ENCODE measurements around the gene MTARC2. TPM values are rescaled to one million over a fixed set of nuclear protein-coding genes. Genes with fewer than 3 reads are reported as not detected.

The MTARC2 gene
- total RNA-seq, 1 experiment from 2014 or later = 16.5 TPM

DNA sequence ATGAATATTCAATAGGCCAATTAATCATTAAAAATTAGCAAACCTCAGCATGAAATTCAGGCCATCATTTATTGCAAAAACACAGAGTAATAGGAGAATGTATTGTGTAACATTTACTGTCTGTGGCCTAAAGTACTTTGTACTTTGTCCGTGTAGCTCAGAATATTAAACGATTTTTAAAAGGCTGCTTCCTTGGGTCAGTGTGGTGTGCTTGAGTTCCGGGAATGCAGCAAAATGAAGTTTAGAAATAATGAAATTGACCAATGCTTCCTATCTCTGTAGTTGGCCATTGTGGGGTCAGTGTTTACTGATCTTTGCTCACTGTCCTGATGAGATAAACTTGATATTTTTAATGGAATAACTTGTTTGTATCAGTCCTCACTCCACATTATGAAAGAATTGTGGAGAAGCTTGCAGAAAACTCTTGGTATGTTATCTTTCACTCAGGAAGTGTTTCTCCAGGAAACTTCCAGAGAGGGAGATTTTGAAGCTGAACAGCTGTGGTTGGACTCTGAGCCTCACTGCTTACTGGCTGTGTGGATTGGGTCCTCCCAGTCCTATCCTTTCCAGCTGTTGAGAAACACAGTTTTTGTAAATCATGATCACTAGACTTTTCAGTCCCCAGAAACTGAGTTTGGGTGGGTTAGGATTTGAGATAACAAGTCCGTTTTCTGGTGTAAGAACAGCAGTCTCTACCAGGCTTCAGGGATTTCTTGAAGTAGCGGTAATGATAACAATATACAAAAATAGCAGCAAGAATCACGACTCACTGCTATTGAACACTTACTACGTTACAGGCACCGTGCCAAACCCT is 19.4 kb downstream of the MTARC2 start:
- H3K27me3 Mint-ChIP-seq (ENCODE audit: insufficient read depth, unreplicated experiment) = no peaks in the 10 kb centered on the region
- no peak overlapping the region for H3K27ac Mint-ChIP-seq (ENCODE audit: unreplicated experiment)
- Histone ChIP-seq H3K27me3 (replicated peaks; ENCODE audit: control insufficient read depth, insufficient read depth, low read length) (no peaks in the 10 kb centered on the region), H3K4me1 (peaks cover 34% of the 10 kb centered on the region), H3K9me3 (no peaks in the 10 kb centered on the region), H3K36me3 (ENCODE audit: control insufficient read depth, insufficient read depth, low read length) (peaks cover 2% of the 10 kb centered on the region; the same call in 1 of the 2 replicates), H3K4me3 (ENCODE audit: low read depth, low read length) (no peak overlapping the region; the same call in 1 of the 2 replicates)
- H3K36me3 Mint-ChIP-seq (ENCODE audit: insufficient read depth, unreplicated experiment) = no peaks in the 10 kb centered on the region
- no TSS peak for BruUV-seq (replicated peaks)
- no peak for DNase-seq
- H3K4me3 Mint-ChIP-seq (ENCODE audit: unreplicated experiment) = no peak overlapping the region
- no peaks in the 10 kb centered on the region for H3K9me3 Mint-ChIP-seq (ENCODE audit: unreplicated experiment)
- peaks cover 6% of the 10 kb centered on the region for H3K4me1 Mint-ChIP-seq (ENCODE audit: low read depth, unreplicated experiment)
- ChIA-PET POLR2A (interaction anchor here (1.0 kb wide), 1 partner anchor 19 kb away, joined by 4 read pairs; the partner anchor contains the start of gene MTARC2), CTCF (interaction anchor here (0.7 to 1.4 kb wide), 4 partner anchors 9 to 34 kb away, joined by 4 to 7 read pairs (median 6); no protein-coding TSS in a partner anchor)
- intact Hi-C loops (cut with micrococcal nuclease; ENCODE audit: unreplicated experiment) = loop anchor here (1.0 kb wide), 1 partner anchor 19 kb away; the partner anchor contains the start of gene MTARC2
- TF ChIP-seq, protein P1, sequence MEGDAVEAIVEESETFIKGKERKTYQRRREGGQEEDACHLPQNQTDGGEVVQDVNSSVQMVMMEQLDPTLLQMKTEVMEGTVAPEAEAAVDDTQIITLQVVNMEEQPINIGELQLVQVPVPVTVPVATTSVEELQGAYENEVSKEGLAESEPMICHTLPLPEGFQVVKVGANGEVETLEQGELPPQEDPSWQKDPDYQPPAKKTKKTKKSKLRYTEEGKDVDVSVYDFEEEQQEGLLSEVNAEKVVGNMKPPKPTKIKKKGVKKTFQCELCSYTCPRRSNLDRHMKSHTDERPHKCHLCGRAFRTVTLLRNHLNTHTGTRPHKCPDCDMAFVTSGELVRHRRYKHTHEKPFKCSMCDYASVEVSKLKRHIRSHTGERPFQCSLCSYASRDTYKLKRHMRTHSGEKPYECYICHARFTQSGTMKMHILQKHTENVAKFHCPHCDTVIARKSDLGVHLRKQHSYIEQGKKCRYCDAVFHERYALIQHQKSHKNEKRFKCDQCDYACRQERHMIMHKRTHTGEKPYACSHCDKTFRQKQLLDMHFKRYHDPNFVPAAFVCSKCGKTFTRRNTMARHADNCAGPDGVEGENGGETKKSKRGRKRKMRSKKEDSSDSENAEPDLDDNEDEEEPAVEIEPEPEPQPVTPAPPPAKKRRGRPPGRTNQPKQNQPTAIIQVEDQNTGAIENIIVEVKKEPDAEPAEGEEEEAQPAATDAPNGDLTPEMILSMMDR (IDR thresholded peaks at IDR 0.05; ENCODE audit: insufficient read depth in 1 of 2, low read depth in 1 of 2, low read length in 1 of 2, severe bottlenecking in 1 of 2, unreplicated experiment in 1 of 2) = no peak

DNA sequence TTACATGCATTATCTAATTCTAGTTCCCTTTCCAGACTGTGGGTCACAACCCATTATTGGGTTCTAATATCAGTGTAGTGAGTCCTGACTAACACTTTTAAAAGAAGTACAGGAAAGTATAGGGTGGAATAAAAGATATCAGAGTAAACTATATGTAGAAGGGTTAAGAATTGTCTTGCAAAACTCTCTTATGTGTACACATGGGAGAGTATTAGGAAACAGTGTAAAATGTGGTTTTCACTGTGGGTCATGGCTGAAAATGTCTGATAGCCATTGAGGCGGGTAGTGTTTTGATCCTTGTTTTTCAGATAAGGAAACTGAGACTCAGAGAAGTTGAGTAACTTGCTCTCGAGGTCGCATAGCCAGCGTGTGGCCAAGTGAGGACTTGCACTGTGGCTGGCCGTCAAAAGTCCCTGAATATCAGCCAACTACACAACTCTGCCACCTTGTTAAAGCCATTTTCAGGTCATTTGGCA is 20.0 kb downstream of the MTARC2 start:
- H3K27ac Mint-ChIP-seq (ENCODE audit: unreplicated experiment) = no peak overlapping the region
- Histone ChIP-seq H3K36me3 (ENCODE audit: control insufficient read depth, insufficient read depth, low read length) (peaks cover 2% of the 10 kb centered on the region; the same call in 1 of the 2 replicates), H3K4me3 (ENCODE audit: low read depth, low read length) (no peak overlapping the region), H3K9me3 (no peaks in the 10 kb centered on the region), H3K4me1 (peaks cover 32% of the 10 kb centered on the region), H3K27me3 (replicated peaks; ENCODE audit: control insufficient read depth, insufficient read depth, low read length) (no peaks in the 10 kb centered on the region)
- H3K4me1 Mint-ChIP-seq (ENCODE audit: low read depth, unreplicated experiment) = peaks cover 6% of the 10 kb centered on the region
- TF ChIP-seq, protein P1 (IDR thresholded peaks at IDR 0.05; ENCODE audit: insufficient read depth in 1 of 2, low read depth in 1 of 2, low read length in 1 of 2, severe bottlenecking in 1 of 2, unreplicated experiment in 1 of 2) = no peak
- H3K36me3 Mint-ChIP-seq (ENCODE audit: insufficient read depth, unreplicated experiment) = no peaks in the 10 kb centered on the region
- ChIA-PET POLR2A (interaction anchor here (1.0 kb wide), 1 partner anchor 20 kb away, joined by 4 read pairs; the partner anchor contains the start of gene MTARC2), CTCF (interaction anchor here (1.2 to 1.4 kb wide), 2 partner anchors 34 to 35 kb away, joined by 4 to 7 read pairs; no protein-coding TSS in a partner anchor)
- no TSS peak for BruUV-seq (replicated peaks)
- DNase-seq = no peak
- H3K4me3 Mint-ChIP-seq (ENCODE audit: unreplicated experiment) = no peak overlapping the region
- H3K9me3 Mint-ChIP-seq (ENCODE audit: unreplicated experiment) = no peaks in the 10 kb centered on the region
- H3K27me3 Mint-ChIP-seq (ENCODE audit: insufficient read depth, unreplicated experiment) = no peaks in the 10 kb centered on the region
- intact Hi-C loops (cut with micrococcal nuclease; ENCODE audit: unreplicated experiment) = no loop called here

DNA sequence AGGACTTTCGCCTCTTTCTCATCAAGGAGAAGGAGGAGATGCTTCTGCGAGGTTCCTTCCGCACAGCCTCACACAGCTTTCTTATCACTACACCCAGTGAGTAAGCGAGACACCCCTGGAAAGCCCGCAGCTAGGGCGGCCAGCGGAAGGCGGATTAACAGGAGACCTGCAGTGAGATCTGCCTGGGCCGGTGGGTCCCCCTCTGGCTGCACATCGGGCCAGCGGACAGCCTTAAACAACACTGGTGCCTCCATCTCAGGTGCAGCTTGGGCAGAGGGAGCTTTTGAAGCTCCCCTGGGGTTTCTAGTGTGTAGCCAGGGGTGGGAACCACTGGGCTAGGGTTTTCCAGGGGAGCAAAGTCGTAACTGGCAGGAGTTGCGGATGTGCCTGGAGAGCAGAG is 21.1 kb downstream of the MTARC2 start:
- CTCF ChIA-PET = no interaction called here
- TF ChIP-seq, protein P1 (IDR thresholded peaks at IDR 0.05; ENCODE audit: insufficient read depth in 1 of 2, low read depth in 1 of 2, low read length in 1 of 2, severe bottlenecking in 1 of 2, unreplicated experiment in 1 of 2) = no peak
- Histone ChIP-seq H3K4me3 (ENCODE audit: low read depth, low read length) (no peak overlapping the region), H3K9me3 (no peaks in the 10 kb centered on the region), H3K36me3 (ENCODE audit: control insufficient read depth, insufficient read depth, low read length) (peaks cover 2% of the 10 kb centered on the region; the same call in 1 of the 2 replicates), H3K4me1 (peaks cover 25% of the 10 kb centered on the region), H3K27me3 (replicated peaks; ENCODE audit: control insufficient read depth, insufficient read depth, low read length) (no peaks in the 10 kb centered on the region)
- Mint-ChIP-seq H3K27me3 (ENCODE audit: insufficient read depth, unreplicated experiment) (no peaks in the 10 kb centered on the region), H3K9me3 (ENCODE audit: unreplicated experiment) (no peaks in the 10 kb centered on the region), H3K36me3 (ENCODE audit: insufficient read depth, unreplicated experiment) (no peaks in the 10 kb centered on the region), H3K4me3 (ENCODE audit: unreplicated experiment) (no peak overlapping the region), H3K27ac (ENCODE audit: unreplicated experiment) (no peak overlapping the region), H3K4me1 (ENCODE audit: low read depth, unreplicated experiment) (peaks cover 6% of the 10 kb centered on the region)
- intact Hi-C loops (cut with micrococcal nuclease; ENCODE audit: unreplicated experiment) = no loop called here
- DNase-seq = no peak
- BruUV-seq (replicated peaks) = no TSS peak
- POLR2A ChIA-PET = no interaction called here

All from Caco-2 (cell line).